Measurements from ENCODE around the gene KRTAP4-16.
"Not testable (repeated sequence)": the region's sequence is repeated elsewhere in the genome, so short reads cannot be mapped to it uniquely, and the experiment has no call there.

Gene KRTAP4-16

GRCh38 chr17:41073676-41074075, 28.3 kb downstream of the KRTAP4-16 start:
- no peak for DNase-seq (ENCODE audit: low read depth)

- no peak for DNase-seq (ENCODE audit: low read depth)
These were observed 30.2 kb downstream of the KRTAP4-16 start for GRCh38 chr17:41071606-41072360.

- DNase-seq (ENCODE audit: low read depth), result no peak
These were observed 33.0 kb downstream of the KRTAP4-16 start for GRCh38 chr17:41069031-41069430.

- DNase-seq (ENCODE audit: low read depth), result no peak
These were observed 34.7 kb downstream of the KRTAP4-16 start for GRCh38 chr17:41067281-41067680.

GRCh38 chr17:41065829-41066624, 36.0 kb downstream of the KRTAP4-16 start, which contains the start of gene KRTAP2-4:
Gene KRTAP2-4 (minus strand): TSS chr17:41065879. CDS start chr17:41065845, 34 bp downstream.
- DNase-seq (ENCODE audit: low read depth), result no peak

- not testable (repeated sequence) for DNase-seq (ENCODE audit: low read depth)
These were observed 36.9 kb downstream of the KRTAP4-16 start for GRCh38 chr17:41065016-41065689.

DNA sequence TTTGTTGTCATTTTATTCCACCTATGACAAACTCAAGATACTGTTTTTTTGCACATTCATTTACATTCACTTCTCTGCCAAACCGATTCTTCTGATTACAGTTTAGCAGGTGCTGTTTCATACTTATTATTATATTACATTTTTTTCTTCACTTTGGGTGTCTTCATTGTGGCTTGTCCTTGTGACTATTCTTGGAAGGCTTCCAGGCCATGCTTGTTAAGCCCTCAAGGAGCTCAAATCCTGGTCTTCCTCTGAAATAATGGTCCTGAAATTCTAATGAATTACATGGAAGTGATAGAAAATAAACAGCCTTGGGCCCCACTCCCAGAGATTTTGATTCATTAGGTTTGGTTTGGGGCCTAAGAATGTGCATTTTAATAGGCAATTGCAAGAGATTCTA, 37.7 kb downstream of the KRTAP4-16 start:
- DNase-seq (ENCODE audit: low read depth), result no peak

GRCh38 chr17:41063449-41063848, 38.6 kb downstream of the KRTAP4-16 start:
- DNase-seq (ENCODE audit: low read depth), result no peak

GRCh38 chr17:41061964-41062363, 40.0 kb downstream of the KRTAP4-16 start:
- DNase-seq (ENCODE audit: low read depth), result no peak

- DNase-seq (ENCODE audit: low read depth), result no peak
These were observed 41.9 kb downstream of the KRTAP4-16 start, which contains the start of gene KRTAP2-3 for GRCh38 chr17:41060052-41060604. Gene KRTAP2-3 (minus strand): TSS chr17:41060114. CDS start chr17:41060050, 64 bp downstream.

DNA sequence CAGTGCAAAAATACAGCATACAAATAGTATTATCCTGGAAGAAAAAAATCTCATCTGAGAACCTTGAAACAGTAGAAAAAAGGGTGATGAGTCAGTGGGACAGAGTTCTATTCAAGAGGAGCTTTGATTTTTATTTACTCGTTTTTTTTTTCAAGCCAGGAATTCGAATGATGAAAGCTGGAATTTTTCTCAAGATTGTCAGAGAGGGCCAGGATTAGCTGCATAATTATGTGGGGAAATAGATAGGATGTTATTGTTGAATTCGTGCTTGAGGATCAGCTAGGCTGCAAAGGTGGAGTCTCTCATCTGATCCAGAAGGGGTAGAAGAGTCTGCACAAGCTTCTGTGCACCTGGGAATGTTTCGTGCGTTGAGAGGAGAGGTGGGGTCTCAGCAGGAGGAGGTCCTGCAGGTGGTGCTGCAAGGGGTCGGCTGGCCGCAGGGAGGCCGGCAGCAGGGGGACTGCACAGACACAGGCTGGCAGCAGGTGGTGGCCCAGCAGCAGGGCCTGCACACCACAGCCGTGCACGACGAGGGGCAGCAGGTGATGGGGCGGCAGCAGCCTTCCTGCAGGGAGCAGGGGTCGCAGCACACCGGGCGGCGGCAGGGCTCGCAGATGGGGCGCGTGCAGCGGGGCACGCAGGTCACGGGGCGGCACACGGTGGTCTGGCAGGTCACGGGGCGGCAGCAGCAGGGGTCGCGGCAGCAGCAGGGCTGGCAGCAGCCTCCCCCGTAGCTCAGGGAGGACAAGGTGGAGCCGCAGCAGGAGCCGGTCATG, 42.5 kb downstream of the KRTAP4-16 start:
- DNase-seq (ENCODE audit: low read depth), result not testable (repeated sequence)

DNA sequence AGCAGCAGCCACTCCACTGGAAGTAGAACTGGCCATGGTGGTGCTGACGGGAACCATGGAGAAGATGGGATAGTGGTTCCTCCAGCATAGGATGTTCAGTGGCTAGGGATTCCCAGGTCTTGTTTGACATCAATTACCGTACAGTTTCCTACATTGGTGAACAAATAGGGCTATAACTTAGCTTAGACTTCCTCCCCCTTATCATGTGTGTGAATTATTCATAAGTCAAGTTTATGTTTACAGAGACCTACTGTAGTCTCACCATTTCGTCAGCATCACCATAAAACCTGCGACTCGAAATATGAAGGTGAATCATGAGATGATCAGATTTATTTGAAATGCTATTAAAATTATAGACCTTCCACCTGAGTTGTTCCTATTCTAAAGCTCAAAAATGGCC, 43.3 kb downstream of the KRTAP4-16 start:
- no peak for DNase-seq (ENCODE audit: low read depth)

DNA sequence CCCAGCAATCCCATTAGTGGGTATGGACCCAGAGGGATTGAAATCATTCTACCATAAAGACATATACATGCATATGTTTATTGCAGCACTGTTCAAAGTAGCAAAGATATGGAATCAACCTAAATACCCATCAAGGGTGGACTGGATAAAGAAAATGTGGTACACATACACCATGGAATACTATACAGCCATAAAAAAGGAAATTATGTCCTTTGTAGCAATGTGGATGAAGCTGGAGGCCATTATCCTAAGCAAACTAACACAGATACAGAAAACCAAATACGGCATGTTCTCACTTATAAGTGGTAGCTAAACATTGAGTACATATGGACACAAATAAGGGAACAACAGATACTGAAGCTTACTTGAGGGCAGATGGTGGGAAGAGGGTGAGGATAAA, 44.5 kb downstream of the KRTAP4-16 start:
- no peak for DNase-seq (ENCODE audit: low read depth)

- DNase-seq (ENCODE audit: low read depth), result not testable (repeated sequence)
These were observed 46.9 kb downstream of the KRTAP4-16 start, which contains the start of gene KRTAP2-2 for GRCh38 chr17:41055130-41055529. Gene KRTAP2-2 (minus strand): TSS chr17:41055230. CDS start chr17:41055211, 19 bp downstream.

GRCh38 chr17:41054556-41054955, 47.5 kb downstream of the KRTAP4-16 start:
- DNase-seq (ENCODE audit: low read depth), result not testable (repeated sequence)

DNA sequence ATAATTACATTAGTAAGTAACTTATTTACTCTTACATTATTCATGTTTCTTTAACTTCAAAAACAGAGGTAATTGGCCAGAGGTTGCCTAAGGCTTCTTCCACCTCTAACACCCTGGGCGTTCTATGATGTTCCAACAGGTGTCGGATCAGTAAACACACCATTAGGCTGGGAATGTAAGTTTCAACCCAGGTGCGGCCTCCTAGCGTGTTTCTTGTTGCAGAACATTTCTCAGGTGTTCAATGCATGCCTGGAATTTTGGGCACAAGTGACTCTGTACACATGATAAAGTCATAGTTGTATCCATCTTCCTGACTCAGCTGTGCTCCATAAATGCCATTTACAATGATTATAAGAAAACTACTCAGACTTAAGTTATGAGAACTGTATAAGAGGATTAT, 48.0 kb downstream of the KRTAP4-16 start:
- DNase-seq (ENCODE audit: low read depth), result no peak

- no peak for DNase-seq (ENCODE audit: low read depth)
These were observed 49.4 kb downstream of the KRTAP4-16 start for GRCh38 chr17:41052566-41052965.

All from stimulated activated CD4-positive, alpha-beta T cell treated with anti-CD3 and anti-CD28 coated beads, Interleukin-2, amount 100 ng/mL, for 4 hours (primary cell).